Mammary epithelial cell (primary cell): ENCODE results near the gene SNX6.

Experiments used
- CTCF ChIP-seq, 2 donors: IDR thresholded peaks in 1 of 2; conservative IDR thresholded peaks in 1 of 2; 2 replicates each; pipeline ENCODE4 v1.5.1; 2011 to 2012; ENCODE audit warnings: inconsistent platforms in 2 of 2, low read length in 2 of 2, mild to moderate bottlenecking in 2 of 2, control low read depth in 1 of 2, low read depth in 1 of 2; ENCODE audit not compliant: insufficient read depth in 1 of 2; ENCODE audit errors: extremely low read depth in 1 of 2
- EZH2 ChIP-seq: IDR thresholded peaks from 2 replicates; pipeline ENCODE4 v1.6.1; 2012; ENCODE audit warnings: low read length, inconsistent platforms, borderline replicate concordance

- TF ChIP-seq EZH2, result no peak
- TF ChIP-seq CTCF (conservative IDR thresholded peaks at IDR 0.05 in 1 of 2, IDR thresholded peaks at IDR 0.05 in 1 of 2; ENCODE audit: extremely low read depth in 1 of 2, insufficient read depth in 1 of 2, low read depth in 1 of 2, low read length in 2 of 2), result no peak
Observed at GRCh38 chr14:34568803-34569202, 61.1 kb downstream of the SNX6 start.
